HCT116 (cell line): ENCODE measurements around the gene TBCD. TPM values are rescaled to one million over a fixed set of nuclear protein-coding genes. Genes with fewer than 3 reads are reported as not detected.

Experiments
- ATAC-seq: fragments of 200-7000 bp; cut with Tn5 transposase; 2 replicates; pipeline ENCODE4 v1.9.1; 2020; ENCODE audit warnings: mild to moderate bottlenecking, moderate library complexity
- Bru-seq: library from RNA; stranded (reverse); fragments of 400-500 nt; gene quantifications from one replicate; lab custom pipeline; 2021; lab: Mats Ljungman, UMichigan
- BruChase-seq, 2 experiments: library from RNA; stranded (reverse); fragments of 400-500 nt; gene quantifications; one replicate each; lab custom pipeline; 2021; lab: Mats Ljungman, UMichigan
- BruUV-seq: library from RNA; stranded (reverse); fragments of 400-500 nt; replicated peaks from 2 replicates; lab custom pipeline; 2021; lab: Mats Ljungman, UMichigan
- CTCF ChIA-PET: fragments of 300-600 bp; sonication (Branson Sonifier 250); formaldehyde crosslinking; loops from one replicate; lab custom pipeline; 2021; ENCODE audit warnings: antibody characterized with exemption; lab: Charles Lee
- POLR2A ChIA-PET: fragments of 300-600, 350-600 bp; sonication (Branson Sonifier 250); formaldehyde crosslinking; loops from one replicate; lab custom pipeline; 2021; ENCODE audit warnings: antibody characterized with exemption; lab: Charles Lee
- RAD21 ChIA-PET, 2 experiments: fragments of 300-600 bp; sonication (Branson Sonifier 250); formaldehyde crosslinking; loops; one replicate each; lab custom pipeline; 2023; ENCODE audit warnings: low total read pairs in 2 of 2; ENCODE audit not compliant: uncharacterized antibody in 2 of 2, unreplicated experiment in 2 of 2, low non-redundant PET in 1 of 2; lab: Charles Lee
- DNase-seq: peaks from one replicate; pipeline ENCODE4 v3.0.0-alpha.2; 2010; ENCODE audit warnings: low read depth, low spot score
- H2AFZ ChIP-seq: fragments of 200-600 bp; shearing (Covaris generic), sonication (generic); 2 replicates; pipeline ENCODE4 v1.6.1; 2017; ENCODE audit warnings: low read depth, mixed run types, mixed read lengths, antibody characterized with exemption, low read length; ENCODE audit not compliant: poor library complexity, severe bottlenecking
- H3K27ac ChIP-seq: 2 replicates; pipeline ENCODE4 v1.5.1; 2012; ENCODE audit warnings: low read depth, low read length
- H3K27me3 ChIP-seq: fragments of 200-600 bp; sonication (generic); 2 replicates; pipeline ENCODE4 v1.6.1; 2016; ENCODE audit warnings: mixed run types, low read length, mixed read lengths; ENCODE audit not compliant: insufficient read depth
- H3K36me3 ChIP-seq, 2 experiments: fragments of 200-500 bp in 1 of 2; fragments of 200-600 bp in 1 of 2; sonication (Bioruptor generic) in 1 of 2; sonication (generic) in 1 of 2; 2 replicates each; pipeline versions ENCODE4 v1.5.1 to v1.6.1; 2014 to 2016; ENCODE audit warnings: low read length in 2 of 2, inconsistent platforms in 1 of 2, mixed read lengths in 1 of 2, mixed run types in 1 of 2; ENCODE audit not compliant: insufficient read depth in 2 of 2, control insufficient read depth in 1 of 2
- H3K4me1 ChIP-seq, 2 experiments: fragments of 200-600 bp in 1 of 2; sonication (generic) in 1 of 2; 2 replicates each; pipeline versions ENCODE4 v1.5.1 to v1.6.1; 2012 to 2017; ENCODE audit warnings: low read length in 2 of 2, inconsistent platforms in 1 of 2, mild to moderate bottlenecking in 1 of 2, mixed read lengths in 1 of 2, mixed run types in 1 of 2, moderate library complexity in 1 of 2; ENCODE audit not compliant: insufficient read depth in 2 of 2, control insufficient read depth in 1 of 2
- H3K4me2 ChIP-seq: fragments of 200-600 bp; sonication (generic); 2 replicates; pipeline ENCODE4 v1.6.1; 2017; ENCODE audit warnings: mixed run types, low read length, mixed read lengths
- H3K4me3 ChIP-seq, 2 experiments: fragments of 200-600 bp in 1 of 2; sonication (generic) in 1 of 2; replicated peaks in 1 of 2; 2 replicates each; pipeline ENCODE4 v1.5.1; 2011 to 2016; ENCODE audit warnings: low read length in 2 of 2, control low read depth in 1 of 2, low read depth in 1 of 2, mild to moderate bottlenecking in 1 of 2, mixed read lengths in 1 of 2, mixed run types in 1 of 2
- H3K79me2 ChIP-seq: fragments of 200-600 bp; sonication (generic); 2 replicates; pipeline ENCODE4 v1.6.1; 2017; ENCODE audit warnings: mild to moderate bottlenecking, mixed run types, low read length, moderate library complexity, mixed read lengths; ENCODE audit not compliant: insufficient read depth
- H3K9ac ChIP-seq: fragments of 200-600 bp; sonication (generic); 2 replicates; pipeline ENCODE4 v1.6.1; 2016; ENCODE audit warnings: low read length, mixed read lengths
- H3K9me2 ChIP-seq: fragments of 200-600 bp; sonication (generic), shearing (Covaris generic); 2 replicates; pipeline ENCODE4 v1.6.1; 2017; ENCODE audit warnings: mixed run types, mild to moderate bottlenecking, moderate library complexity; ENCODE audit not compliant: insufficient read depth
- H3K9me3 ChIP-seq, 2 experiments: fragments of 200-500 bp in 1 of 2; fragments of 200-600 bp in 1 of 2; sonication (Bioruptor generic) in 1 of 2; sonication (generic) in 1 of 2; 2 replicates each; pipeline ENCODE4 v1.6.1; 2014 to 2017; ENCODE audit warnings: low read length in 2 of 2, mixed read lengths in 2 of 2, inconsistent platforms in 1 of 2, low read depth in 1 of 2, mild to moderate bottlenecking in 1 of 2, mixed run types in 1 of 2, moderate library complexity in 1 of 2; ENCODE audit not compliant: control insufficient read depth in 1 of 2, insufficient read depth in 1 of 2
- H4K20me1 ChIP-seq: fragments of 200-600 bp; sonication (generic), shearing (Covaris generic); 2 replicates; pipeline ENCODE4 v1.6.1; 2017; ENCODE audit warnings: mixed run types, mild to moderate bottlenecking, moderate library complexity; ENCODE audit not compliant: insufficient read depth
- CBX3 ChIP-seq: IDR thresholded peaks from 2 replicates; pipeline ENCODE4 v1.6.1; 2012; ENCODE audit warnings: low read depth
- CEBPB ChIP-seq: IDR thresholded peaks from 2 replicates; pipeline ENCODE4 v1.6.1; 2012; ENCODE audit warnings: low read depth
- EGR1 ChIP-seq: IDR thresholded peaks from 2 replicates; pipeline ENCODE4 v1.6.1; 2012; ENCODE audit warnings: low read depth
- ELF1 ChIP-seq: IDR thresholded peaks from 2 replicates; pipeline ENCODE4 v1.6.1; 2012; ENCODE audit warnings: low read depth, borderline replicate concordance
- EZH2 ChIP-seq: fragments of 200-600 bp; sonication (generic); IDR thresholded peaks from 2 replicates; pipeline ENCODE4 v1.6.1; 2017; ENCODE audit warnings: antibody characterized with exemption, mixed run types
- EZH2phosphoT487 ChIP-seq: fragments of 200-600 bp; IDR thresholded peaks from 2 replicates; pipeline ENCODE4 v1.6.1; 2018; ENCODE audit warnings: antibody characterized with exemption, borderline replicate concordance
- JUND ChIP-seq: IDR thresholded peaks from 2 replicates; pipeline ENCODE4 v1.6.1; 2012
- POLR2A ChIP-seq: IDR thresholded peaks from 2 replicates; pipeline ENCODE4 v1.7.0; 2011; ENCODE audit warnings: borderline replicate concordance; ENCODE audit not compliant: insufficient read depth, insufficient read length; ENCODE audit errors: extremely low read depth
- POLR2AphosphoS5 ChIP-seq: IDR thresholded peaks from 2 replicates; pipeline ENCODE4 v1.6.1; 2011; ENCODE audit warnings: mild to moderate bottlenecking, low read depth, low read length, moderate library complexity
- RAD21 ChIP-seq: IDR thresholded peaks from 2 replicates; pipeline ENCODE4 v1.6.1; 2012; ENCODE audit warnings: low read depth, mild to moderate bottlenecking
- SIN3A ChIP-seq: IDR thresholded peaks from 2 replicates; pipeline ENCODE4 v1.6.1; 2012; ENCODE audit warnings: low read depth
- SP1 ChIP-seq: IDR thresholded peaks from 2 replicates; pipeline ENCODE4 v1.6.1; 2012; ENCODE audit warnings: low read depth
- TCF7L2 ChIP-seq: IDR thresholded peaks from 2 replicates; pipeline ENCODE4 v1.7.0; 2011; ENCODE audit warnings: borderline replicate concordance, inconsistent platforms; ENCODE audit not compliant: insufficient read depth, insufficient read length; ENCODE audit errors: extremely low read depth
- YY1 ChIP-seq: IDR thresholded peaks from 2 replicates; pipeline ENCODE4 v1.6.1; 2011; ENCODE audit warnings: low read length, low read depth, moderate library complexity, mild to moderate bottlenecking; ENCODE audit not compliant: insufficient replicate concordance; ENCODE audit errors: extremely low read depth
- ZFX ChIP-seq: fragments of 450-650 bp; IDR thresholded peaks from 2 replicates; pipeline ENCODE4 v1.6.1; 2017
- intact Hi-C: fragments of 100-400 bp; cut with micrococcal nuclease; formaldehyde crosslinking; loops from 2 replicates; pipeline ENCODE4 v1.10.0; 2022
- long read RNA-seq: library from polyadenylated mRNA; unstranded; transcript quantifications from one replicate; pipeline ENCODE4 v2.0.0, GENCODE V29; 2021; ENCODE audit not compliant: unreplicated experiment
- polyA plus RNA-seq: library from polyadenylated mRNA; unstranded; fragments of >200 nt; gene quantifications from 2 replicates; pipeline ENCODE4 v1.2.1, GENCODE V29; 2012; ENCODE audit warnings: missing spikeins
- total RNA-seq: library from RNA; stranded (reverse); gene quantifications from one replicate; pipeline ENCODE4 v1.2.1, GENCODE V29; 2021; ENCODE audit not compliant: unreplicated experiment
- TF ChIP-seq, protein P1 (sequence below): IDR thresholded peaks from 2 replicates; pipeline ENCODE4 v1.6.1; 2012
- TF ChIP-seq, protein P2 (sequence below): IDR thresholded peaks from 2 replicates; pipeline ENCODE4 v1.6.1; 2012
- TF ChIP-seq, protein P3 (sequence below): IDR thresholded peaks from 2 replicates; pipeline ENCODE4 v1.6.1; 2012; ENCODE audit warnings: low read depth
- TF ChIP-seq, protein P4 (sequence below), 3 experiments: fragments of 200-600 bp in 1 of 3; sonication (generic) in 1 of 3; IDR thresholded peaks in 2 of 3; conservative IDR thresholded peaks in 1 of 3; 2 replicates each; pipeline ENCODE4 v1.5.1; 2012 to 2017; ENCODE audit warnings: low read depth in 2 of 3, low read length in 2 of 3, antibody characterized with exemption in 1 of 3, borderline replicate concordance in 1 of 3, control low read depth in 1 of 3, mild to moderate bottlenecking in 1 of 3, mixed read lengths in 1 of 3, mixed run types in 1 of 3, moderate library complexity in 1 of 3; ENCODE audit not compliant: insufficient read depth in 1 of 3

Gene TBCD
- total RNA-seq, result 152 TPM
- polyA plus RNA-seq, result 140 and 154 TPM in 2 replicates
- Bru-seq, nascent RNA, result percentile 66 among the genes with signal in this experiment
- percentile 71 among the genes with signal in this experiment for BruChase-seq, experiment 1, labeled RNA remaining after a 6-hour chase
- percentile 72 among the genes with signal in this experiment for BruChase-seq, experiment 2, labeled RNA remaining after a 2-hour chase
- long read RNA-seq, full-length matches to known transcripts, result 10 of 84 reads
- long read RNA-seq, partial matches to known transcripts, result 49 of 84 reads
- long read RNA-seq, other reads (novel, unspliced or antisense), result 25 of 84 reads

DNA sequence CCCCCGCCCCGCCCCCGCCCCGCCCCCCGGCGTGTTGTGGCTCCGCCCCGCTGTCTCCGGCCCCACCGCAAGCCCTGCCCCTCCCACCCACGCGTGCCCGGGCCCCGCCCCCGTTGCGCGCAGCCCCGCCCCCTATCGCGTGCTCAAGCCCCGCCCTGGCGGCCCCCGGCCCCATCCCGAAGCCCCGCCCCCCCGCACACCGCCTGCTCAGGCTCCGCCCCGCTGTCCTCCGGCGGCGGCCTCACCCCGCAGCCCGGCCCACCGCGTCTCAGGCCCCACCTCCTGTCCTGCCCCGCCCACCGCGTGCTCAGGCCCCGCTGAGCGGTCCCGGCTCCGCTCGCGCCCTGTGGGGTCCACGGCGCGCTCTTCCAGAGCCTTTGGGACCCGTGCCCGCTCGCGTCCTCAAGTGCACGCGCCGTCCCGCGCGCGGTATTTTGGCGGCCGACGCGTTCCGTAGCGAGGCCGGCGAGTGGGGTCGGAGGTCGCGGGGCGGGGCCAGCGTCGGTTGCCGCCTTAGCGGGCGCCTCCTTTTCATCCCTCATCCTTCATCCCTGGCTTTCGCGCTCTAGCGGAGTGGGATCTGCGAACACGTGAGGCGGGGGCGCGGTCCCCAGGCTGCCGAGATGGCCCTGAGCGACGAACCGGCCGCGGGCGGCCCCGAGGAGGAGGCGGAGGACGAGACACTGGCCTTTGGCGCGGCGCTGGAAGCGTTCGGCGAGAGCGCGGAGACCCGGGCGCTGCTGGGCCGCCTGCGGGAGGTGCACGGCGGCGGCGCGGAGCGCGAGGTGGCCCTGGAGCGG is at the start of gene TBCD:
Gene TBCD, plus strand, starts transcription at position 495 of the 800 bp plus-strand sequence. Its CDS starts 129 bp downstream, at position 624.
- RAD21 ChIA-PET, result no interaction called here
- Histone ChIP-seq H3K9me2 (no peaks in the 10 kb centered on the region), H3K4me3 (peak within 1 kb of the TSS; percentile 96 to 99), H3K36me3 (peaks cover 0 to 3% of the 10 kb centered on the region in 2 experiments; a peak in 1 of 4 replicates), H3K9ac (peak within 1 kb of the TSS; percentile 86), H4K20me1 (no peaks in the 10 kb centered on the region), H2AFZ (no peak within 1 kb of the TSS), H3K79me2 (peaks cover 45% of the 10 kb centered on the region), H3K4me2 (peak within 1 kb of the TSS; percentile 89), H3K27ac (peak within 1 kb of the TSS; percentile 94), H3K9me3 (peaks cover 0 to 12% of the 10 kb centered on the region in 2 experiments; a peak in 2 of 4 replicates), H3K4me1 (peaks cover 18 to 35% of the 10 kb centered on the region in 2 experiments), H3K27me3 (no peaks in the 10 kb centered on the region)
- BruUV-seq, result no TSS peak
- peak; percentile 82 for ATAC-seq
- POLR2A ChIA-PET, result no interaction called here
- CTCF ChIA-PET, result no interaction called here
- intact Hi-C loops, result loop anchor here (2.0 to 5.0 kb wide), 4 partner anchors 34 to 729 kb away; partner anchors contain the start of genes CENPX, CYBC1, FN3KRP and LRRC45
- peak; percentile 82 for DNase-seq
- TF ChIP-seq JUND (no peak), CEBPB (no peak), TCF7L2 (peak; percentile 92), ELF1 (no peak; the same call in 1 of the 2 replicates), SIN3A (peak; percentile 95), SP1 (peak; percentile 98), YY1 (peak; percentile 81), POLR2AphosphoS5 (peak; percentile 59), POLR2A (peak; percentile 33), RAD21 (no peak), CBX3 (peak; percentile 93), ZFX (no peak), EZH2phosphoT487 (no peak), EGR1 (peak; percentile 83), EZH2 (no peak)
- TF ChIP-seq, protein P1, sequence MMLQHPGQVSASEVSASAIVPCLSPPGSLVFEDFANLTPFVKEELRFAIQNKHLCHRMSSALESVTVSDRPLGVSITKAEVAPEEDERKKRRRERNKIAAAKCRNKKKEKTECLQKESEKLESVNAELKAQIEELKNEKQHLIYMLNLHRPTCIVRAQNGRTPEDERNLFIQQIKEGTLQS, result no peak
- TF ChIP-seq, protein P2, sequence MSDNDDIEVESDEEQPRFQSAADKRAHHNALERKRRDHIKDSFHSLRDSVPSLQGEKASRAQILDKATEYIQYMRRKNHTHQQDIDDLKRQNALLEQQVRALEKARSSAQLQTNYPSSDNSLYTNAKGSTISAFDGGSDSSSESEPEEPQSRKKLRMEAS, result peak; percentile 98
- TF ChIP-seq, protein P3, sequence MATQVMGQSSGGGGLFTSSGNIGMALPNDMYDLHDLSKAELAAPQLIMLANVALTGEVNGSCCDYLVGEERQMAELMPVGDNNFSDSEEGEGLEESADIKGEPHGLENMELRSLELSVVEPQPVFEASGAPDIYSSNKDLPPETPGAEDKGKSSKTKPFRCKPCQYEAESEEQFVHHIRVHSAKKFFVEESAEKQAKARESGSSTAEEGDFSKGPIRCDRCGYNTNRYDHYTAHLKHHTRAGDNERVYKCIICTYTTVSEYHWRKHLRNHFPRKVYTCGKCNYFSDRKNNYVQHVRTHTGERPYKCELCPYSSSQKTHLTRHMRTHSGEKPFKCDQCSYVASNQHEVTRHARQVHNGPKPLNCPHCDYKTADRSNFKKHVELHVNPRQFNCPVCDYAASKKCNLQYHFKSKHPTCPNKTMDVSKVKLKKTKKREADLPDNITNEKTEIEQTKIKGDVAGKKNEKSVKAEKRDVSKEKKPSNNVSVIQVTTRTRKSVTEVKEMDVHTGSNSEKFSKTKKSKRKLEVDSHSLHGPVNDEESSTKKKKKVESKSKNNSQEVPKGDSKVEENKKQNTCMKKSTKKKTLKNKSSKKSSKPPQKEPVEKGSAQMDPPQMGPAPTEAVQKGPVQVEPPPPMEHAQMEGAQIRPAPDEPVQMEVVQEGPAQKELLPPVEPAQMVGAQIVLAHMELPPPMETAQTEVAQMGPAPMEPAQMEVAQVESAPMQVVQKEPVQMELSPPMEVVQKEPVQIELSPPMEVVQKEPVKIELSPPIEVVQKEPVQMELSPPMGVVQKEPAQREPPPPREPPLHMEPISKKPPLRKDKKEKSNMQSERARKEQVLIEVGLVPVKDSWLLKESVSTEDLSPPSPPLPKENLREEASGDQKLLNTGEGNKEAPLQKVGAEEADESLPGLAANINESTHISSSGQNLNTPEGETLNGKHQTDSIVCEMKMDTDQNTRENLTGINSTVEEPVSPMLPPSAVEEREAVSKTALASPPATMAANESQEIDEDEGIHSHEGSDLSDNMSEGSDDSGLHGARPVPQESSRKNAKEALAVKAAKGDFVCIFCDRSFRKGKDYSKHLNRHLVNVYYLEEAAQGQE, result no peak
- TF ChIP-seq, protein P4, sequence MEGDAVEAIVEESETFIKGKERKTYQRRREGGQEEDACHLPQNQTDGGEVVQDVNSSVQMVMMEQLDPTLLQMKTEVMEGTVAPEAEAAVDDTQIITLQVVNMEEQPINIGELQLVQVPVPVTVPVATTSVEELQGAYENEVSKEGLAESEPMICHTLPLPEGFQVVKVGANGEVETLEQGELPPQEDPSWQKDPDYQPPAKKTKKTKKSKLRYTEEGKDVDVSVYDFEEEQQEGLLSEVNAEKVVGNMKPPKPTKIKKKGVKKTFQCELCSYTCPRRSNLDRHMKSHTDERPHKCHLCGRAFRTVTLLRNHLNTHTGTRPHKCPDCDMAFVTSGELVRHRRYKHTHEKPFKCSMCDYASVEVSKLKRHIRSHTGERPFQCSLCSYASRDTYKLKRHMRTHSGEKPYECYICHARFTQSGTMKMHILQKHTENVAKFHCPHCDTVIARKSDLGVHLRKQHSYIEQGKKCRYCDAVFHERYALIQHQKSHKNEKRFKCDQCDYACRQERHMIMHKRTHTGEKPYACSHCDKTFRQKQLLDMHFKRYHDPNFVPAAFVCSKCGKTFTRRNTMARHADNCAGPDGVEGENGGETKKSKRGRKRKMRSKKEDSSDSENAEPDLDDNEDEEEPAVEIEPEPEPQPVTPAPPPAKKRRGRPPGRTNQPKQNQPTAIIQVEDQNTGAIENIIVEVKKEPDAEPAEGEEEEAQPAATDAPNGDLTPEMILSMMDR (IDR thresholded peaks at IDR 0.05 in 2 of 3, conservative IDR thresholded peaks at IDR 0.05 in 1 of 3; ENCODE audit: borderline replicate concordance in 1 of 3, insufficient read depth in 1 of 3, low read depth in 2 of 3, low read length in 2 of 3), result no peak
